SK-N-SH treated with all-trans-retinoic acid at 6 μM for 48 hours (cell line): ENCODE measurements around the gene CIT.

Experiments used
- ATAC-seq: fragments of 200-7000 bp; cut with Tn5 transposase; 3 replicates; pipeline ENCODE4 v1.9.1; 2020; ENCODE audit warnings: mild to moderate bottlenecking, moderate library complexity
- ARNTL ChIP-seq: fragments of 450-650 bp; formaldehyde crosslinking; IDR thresholded peaks from 2 replicates; pipeline ENCODE4 v1.5.0; 2020; ENCODE audit warnings: low read depth, mild to moderate bottlenecking, moderate library complexity, borderline replicate concordance
- BACH2 ChIP-seq: fragments of 250-450 bp; sonication (Bioruptor Pico); IDR thresholded peaks from 2 replicates; pipeline ENCODE4 v1.9.0; 2021; ENCODE audit warnings: mild to moderate bottlenecking, borderline replicate concordance
- CREB5 ChIP-seq: fragments of 250-450 bp; sonication (Bioruptor Pico); IDR thresholded peaks from 2 replicates; pipeline ENCODE4 v1.5.1; 2020; ENCODE audit warnings: low read depth, mild to moderate bottlenecking, moderate library complexity
- CSDC2 ChIP-seq: fragments of 250-450 bp; sonication (Bioruptor Pico); IDR thresholded peaks from 2 replicates; pipeline ENCODE4 v1.5.0; 2020; ENCODE audit warnings: mild to moderate bottlenecking, moderate library complexity
- CSRNP3 ChIP-seq: fragments of 250-450 bp; sonication (Bioruptor Pico); IDR thresholded peaks from 2 replicates; pipeline ENCODE4 v1.5.1; 2021; ENCODE audit warnings: mild to moderate bottlenecking, moderate library complexity
- GLIS3 ChIP-seq: fragments of 250-450 bp; sonication (Bioruptor Pico); IDR thresholded peaks from 2 replicates; pipeline ENCODE4 v1.5.0; 2020; ENCODE audit warnings: mild to moderate bottlenecking, moderate library complexity
- ISL1 ChIP-seq: fragments of 250-450 bp; sonication (Bioruptor Pico); IDR thresholded peaks from 2 replicates; pipeline ENCODE4 v2.1.2; 2022; ENCODE audit warnings: mild to moderate bottlenecking, moderate library complexity
- PATZ1 ChIP-seq: fragments of 250-450 bp; sonication (Bioruptor Pico); IDR thresholded peaks from 2 replicates; pipeline ENCODE4 v1.8.0; 2020; ENCODE audit warnings: mild to moderate bottlenecking, moderate library complexity, borderline replicate concordance
- POU6F1 ChIP-seq: fragments of 250-450 bp; sonication (Bioruptor Pico); IDR thresholded peaks from 2 replicates; pipeline ENCODE4 v1.8.0; 2021; ENCODE audit warnings: low read depth, mild to moderate bottlenecking, moderate library complexity, borderline replicate concordance
- PPARA ChIP-seq: fragments of 250-450 bp; sonication (Bioruptor Pico); IDR thresholded peaks from 2 replicates; pipeline ENCODE4 v1.5.0; 2020; ENCODE audit warnings: mild to moderate bottlenecking, borderline replicate concordance
- RARB ChIP-seq: fragments of 250-450 bp; sonication (Bioruptor Pico); IDR thresholded peaks from 2 replicates; pipeline ENCODE4 v1.8.0; 2021; ENCODE audit warnings: mild to moderate bottlenecking, moderate library complexity
- TCF4 ChIP-seq: fragments of 250-450 bp; sonication (Bioruptor Pico); IDR thresholded peaks from 2 replicates; pipeline ENCODE4 v1.8.0; 2021; ENCODE audit warnings: mild to moderate bottlenecking, moderate library complexity, borderline replicate concordance
- TOX ChIP-seq: fragments of 250-450 bp; sonication (Bioruptor Pico); IDR thresholded peaks from 2 replicates; pipeline ENCODE4 v1.8.0; 2021; ENCODE audit warnings: mild to moderate bottlenecking, moderate library complexity, borderline replicate concordance
- ZC3H10 ChIP-seq: fragments of 250-450 bp; sonication (Bioruptor Pico); IDR thresholded peaks from 2 replicates; pipeline ENCODE4 v1.5.1; 2021; ENCODE audit warnings: mild to moderate bottlenecking, moderate library complexity
- ZFP3 ChIP-seq: fragments of 250-450 bp; sonication (Bioruptor Pico); IDR thresholded peaks from 2 replicates; pipeline ENCODE4 v1.5.0; 2020; ENCODE audit warnings: mild to moderate bottlenecking, moderate library complexity
- ZFP30 ChIP-seq: fragments of 450-650 bp; formaldehyde crosslinking; IDR thresholded peaks from 2 replicates; pipeline ENCODE4 v1.5.0; 2022; ENCODE audit warnings: mild to moderate bottlenecking, moderate library complexity
- ZNF70 ChIP-seq: fragments of 450-650 bp; formaldehyde crosslinking; IDR thresholded peaks from 2 replicates; pipeline ENCODE4 v1.5.0; 2020; ENCODE audit warnings: mild to moderate bottlenecking, moderate library complexity
- TF ChIP-seq, protein P1 (sequence below): fragments of 250-450 bp; sonication (Bioruptor Pico); IDR thresholded peaks from 2 replicates; pipeline ENCODE4 v1.5.0; 2020; ENCODE audit warnings: mild to moderate bottlenecking, moderate library complexity

CIT gene

GRCh38 chr12:119807380-119807779 lies 69.7 kb downstream of the CIT start:
- no peak for TF ChIP-seq PPARA
- TF ChIP-seq ZNF70 = no peak
- TF ChIP-seq CREB5 (CRISPR knock-in tag) = no peak
- TF ChIP-seq CSDC2 (CRISPR knock-in tag) = no peak
- TF ChIP-seq ZFP3 (CRISPR knock-in tag) = no peak
- no peak for TF ChIP-seq ZFP30 (CRISPR knock-in tag)
- no peak for TF ChIP-seq POU6F1 (CRISPR knock-in tag)
- no peak for TF ChIP-seq ARNTL (CRISPR knock-in tag)
- no peak for TF ChIP-seq PATZ1 (CRISPR knock-in tag)
- TF ChIP-seq RARB (CRISPR knock-in tag) = no peak
- TF ChIP-seq GLIS3 = no peak
- TF ChIP-seq CSRNP3 (CRISPR knock-in tag) = no peak
- TF ChIP-seq ISL1 = no peak
- TF ChIP-seq TOX (CRISPR knock-in tag) = no peak
- no peak for TF ChIP-seq TCF4 (CRISPR knock-in tag)
- TF ChIP-seq, protein P1, sequence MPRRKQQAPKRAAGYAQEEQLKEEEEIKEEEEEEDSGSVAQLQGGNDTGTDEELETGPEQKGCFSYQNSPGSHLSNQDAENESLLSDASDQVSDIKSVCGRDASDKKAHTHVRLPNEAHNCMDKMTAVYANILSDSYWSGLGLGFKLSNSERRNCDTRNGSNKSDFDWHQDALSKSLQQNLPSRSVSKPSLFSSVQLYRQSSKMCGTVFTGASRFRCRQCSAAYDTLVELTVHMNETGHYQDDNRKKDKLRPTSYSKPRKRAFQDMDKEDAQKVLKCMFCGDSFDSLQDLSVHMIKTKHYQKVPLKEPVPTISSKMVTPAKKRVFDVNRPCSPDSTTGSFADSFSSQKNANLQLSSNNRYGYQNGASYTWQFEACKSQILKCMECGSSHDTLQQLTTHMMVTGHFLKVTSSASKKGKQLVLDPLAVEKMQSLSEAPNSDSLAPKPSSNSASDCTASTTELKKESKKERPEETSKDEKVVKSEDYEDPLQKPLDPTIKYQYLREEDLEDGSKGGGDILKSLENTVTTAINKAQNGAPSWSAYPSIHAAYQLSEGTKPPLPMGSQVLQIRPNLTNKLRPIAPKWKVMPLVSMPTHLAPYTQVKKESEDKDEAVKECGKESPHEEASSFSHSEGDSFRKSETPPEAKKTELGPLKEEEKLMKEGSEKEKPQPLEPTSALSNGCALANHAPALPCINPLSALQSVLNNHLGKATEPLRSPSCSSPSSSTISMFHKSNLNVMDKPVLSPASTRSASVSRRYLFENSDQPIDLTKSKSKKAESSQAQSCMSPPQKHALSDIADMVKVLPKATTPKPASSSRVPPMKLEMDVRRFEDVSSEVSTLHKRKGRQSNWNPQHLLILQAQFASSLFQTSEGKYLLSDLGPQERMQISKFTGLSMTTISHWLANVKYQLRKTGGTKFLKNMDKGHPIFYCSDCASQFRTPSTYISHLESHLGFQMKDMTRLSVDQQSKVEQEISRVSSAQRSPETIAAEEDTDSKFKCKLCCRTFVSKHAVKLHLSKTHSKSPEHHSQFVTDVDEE = no peak
- no peak for TF ChIP-seq BACH2 (CRISPR knock-in tag)

GRCh38 chr12:119804011-119804641 lies 73.0 kb downstream of the CIT start:
- peak; percentile 41; the same call in 1 of the 2 replicates for TF ChIP-seq TCF4 (CRISPR knock-in tag)
- no peak for TF ChIP-seq ZC3H10 (CRISPR knock-in tag)
- ATAC-seq = peak; percentile 96

More at GRCh38 chr12:119807380-119807779, 69.7 kb downstream of the CIT start:
- no peak for ATAC-seq

- TF ChIP-seq ZC3H10 (CRISPR knock-in tag) = no peak
- TF ChIP-seq ZFP3 (CRISPR knock-in tag) = no peak
- TF ChIP-seq, protein P1 = no peak
- TF ChIP-seq TCF4 (CRISPR knock-in tag) = no peak
- no peak for TF ChIP-seq ZFP30 (CRISPR knock-in tag)
- TF ChIP-seq POU6F1 (CRISPR knock-in tag) = no peak
- no peak for TF ChIP-seq CREB5 (CRISPR knock-in tag)
- peak; percentile 16; the same call in 1 of the 3 replicates for ATAC-seq
These were observed 73.7 kb downstream of the CIT start for GRCh38 chr12:119803381-119803791.
